GM18519 (cell line): Measurements from ENCODE around the gene PIP4P1.

Experiments
- ATAC-seq: cut with Tn5 transposase; IDR thresholded peaks from one replicate; pipeline ENCODE4 v1.9.1; 2021; ENCODE audit warnings: mild to moderate bottlenecking, moderate library complexity; ENCODE audit not compliant: unreplicated experiment, low FRiP score

Gene PIP4P1

GRCh38 chr14:20438664-20439063, 22.6 kb downstream of the PIP4P1 start:
- no peak for ATAC-seq

- ATAC-seq: no peak
Measured at GRCh38 chr14:20436363-20436755, 24.9 kb downstream of the PIP4P1 start.

- ATAC-seq: no peak
Measured at GRCh38 chr14:20435582-20436362, 25.5 kb downstream of the PIP4P1 start, which contains the start of gene KLHL33. Gene KLHL33, minus strand, starts transcription at chr14:20436166. Its CDS starts 355 bp downstream, at chr14:20435811.

GRCh38 chr14:20434701-20435581, 26.3 kb downstream of the PIP4P1 start:
- no peak for ATAC-seq

GRCh38 chr14:20429801-20430669, 31.2 kb downstream of the PIP4P1 start:
- no peak for ATAC-seq

- no peak for ATAC-seq
Measured at GRCh38 chr14:20428802-20429201, 32.4 kb downstream of the PIP4P1 start.

- ATAC-seq: peak; percentile 26
Measured at GRCh38 chr14:20428010-20428365, 33.2 kb downstream of the PIP4P1 start.

GRCh38 chr14:20427231-20428009, 33.8 kb downstream of the PIP4P1 start:
- ATAC-seq: peak; percentile 51

GRCh38 chr14:20424851-20425250, 36.4 kb downstream of the PIP4P1 start:
- no peak for ATAC-seq

GRCh38 chr14:20422886-20423285, 38.3 kb downstream of the PIP4P1 start:
- ATAC-seq: no peak

- ATAC-seq: no peak
Measured at GRCh38 chr14:20421267-20421666, 40.0 kb downstream of the PIP4P1 start.

GRCh38 chr14:20419419-20419818, 41.8 kb downstream of the PIP4P1 start:
- ATAC-seq: no peak

GRCh38 chr14:20418501-20418909, 42.7 kb downstream of the PIP4P1 start:
- no peak for ATAC-seq

GRCh38 chr14:20417250-20418186, 43.7 kb downstream of the PIP4P1 start:
- ATAC-seq: no peak

GRCh38 chr14:20416223-20416622, 45.0 kb downstream of the PIP4P1 start:
- ATAC-seq: no peak

GRCh38 chr14:20415782-20416206, 45.4 kb downstream of the PIP4P1 start:
- no peak for ATAC-seq

- ATAC-seq: no peak
Measured at GRCh38 chr14:20413744-20414082, 47.5 kb downstream of the PIP4P1 start.

GRCh38 chr14:20412876-20413743, 48.1 kb downstream of the PIP4P1 start, which contains the start of gene TEP1:
Gene TEP1, minus strand, starts transcription at chr14:20413501. Its CDS starts 5,062 bp downstream, at chr14:20408439.
- peak; percentile 38 for ATAC-seq
